Measurements from ENCODE around the gene CACNG5.
"Not testable (repeated sequence)": the region's sequence is repeated elsewhere in the genome, so short reads cannot be mapped to it uniquely, and the experiment has no call there.

Gene CACNG5

DNA sequence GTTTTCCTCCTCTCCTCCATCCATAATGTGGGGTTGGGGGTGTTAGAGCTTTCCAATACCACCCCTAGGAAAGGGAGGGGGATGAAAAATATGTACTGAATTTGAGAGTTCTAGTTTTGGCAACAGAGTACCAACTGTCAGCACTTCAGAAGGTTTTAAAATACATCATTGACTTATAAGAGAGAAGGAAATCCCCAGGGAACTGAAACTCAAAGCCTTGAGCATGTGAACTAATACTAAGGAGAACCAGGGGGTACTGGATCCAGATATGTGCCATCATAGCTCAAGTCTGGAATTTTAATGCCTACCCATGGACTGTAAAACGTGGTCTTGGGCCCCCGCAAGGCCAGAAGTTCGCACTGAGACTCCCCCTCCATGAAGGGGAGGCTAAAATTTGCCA, 15.8 kb downstream of the CACNG5 start:
- no peak for DNase-seq

DNA sequence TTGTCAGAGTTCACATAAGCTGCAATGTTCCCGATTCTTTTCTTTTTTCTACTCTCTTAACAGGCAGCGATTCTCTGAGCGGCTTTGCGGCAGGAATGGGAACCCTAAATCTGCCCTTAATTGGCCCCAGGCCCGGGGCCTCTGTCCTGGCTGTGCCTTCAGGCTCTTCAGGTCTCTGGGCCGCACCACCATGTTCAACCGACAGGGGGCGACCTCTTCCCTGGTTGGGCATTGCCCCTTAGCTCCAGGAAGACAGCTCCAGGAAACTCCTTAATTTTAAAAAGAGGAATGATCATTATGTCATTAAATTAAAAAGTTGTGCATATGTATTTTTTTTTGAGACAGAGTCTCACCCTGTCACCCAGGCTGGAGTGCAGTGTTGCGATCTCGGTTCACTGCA, 20.3 kb downstream of the CACNG5 start:
- DNase-seq = peak; percentile 34

DNA sequence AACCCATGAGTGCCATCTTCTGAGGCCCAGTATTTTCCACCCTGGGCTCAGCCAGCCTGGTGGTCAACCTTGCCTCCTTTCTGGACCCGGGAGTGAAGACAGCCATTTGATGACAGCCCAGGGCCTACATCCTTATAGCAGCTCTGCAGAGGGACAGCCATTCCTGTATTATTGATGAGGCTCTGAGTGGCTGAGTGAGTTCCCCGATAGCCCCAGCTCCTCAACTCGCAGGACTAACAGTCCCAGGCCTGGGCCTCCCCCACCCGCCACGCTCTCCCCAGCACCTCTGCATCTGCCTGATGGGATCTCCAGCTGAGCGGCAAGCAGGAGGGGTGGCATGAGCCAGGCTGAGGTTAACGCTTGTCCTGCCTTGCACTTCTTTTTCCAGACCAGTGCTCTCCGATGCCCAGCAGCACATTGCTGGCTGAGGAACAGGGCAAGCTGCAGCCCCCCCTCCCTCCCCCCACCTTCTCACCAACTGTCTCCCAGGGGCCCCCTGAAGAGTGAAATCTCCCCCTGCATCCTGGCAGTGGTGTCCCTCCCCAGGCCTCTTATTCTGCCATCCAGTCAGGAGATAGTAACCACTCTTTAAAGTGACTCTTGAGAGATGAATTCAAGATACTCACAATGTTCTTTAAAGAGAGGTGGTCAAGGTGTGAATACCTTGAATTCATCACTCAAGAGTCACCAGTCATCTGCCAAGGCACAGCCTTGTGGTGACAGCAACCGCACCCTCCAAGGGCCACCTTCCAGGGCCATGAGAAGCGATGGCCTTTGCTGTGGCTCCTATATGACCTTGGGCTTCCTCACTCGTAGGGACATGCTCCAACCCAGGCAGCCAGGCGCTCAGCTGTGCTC, 23.5 kb downstream of the CACNG5 start:
- DNase-seq = no peak

DNA sequence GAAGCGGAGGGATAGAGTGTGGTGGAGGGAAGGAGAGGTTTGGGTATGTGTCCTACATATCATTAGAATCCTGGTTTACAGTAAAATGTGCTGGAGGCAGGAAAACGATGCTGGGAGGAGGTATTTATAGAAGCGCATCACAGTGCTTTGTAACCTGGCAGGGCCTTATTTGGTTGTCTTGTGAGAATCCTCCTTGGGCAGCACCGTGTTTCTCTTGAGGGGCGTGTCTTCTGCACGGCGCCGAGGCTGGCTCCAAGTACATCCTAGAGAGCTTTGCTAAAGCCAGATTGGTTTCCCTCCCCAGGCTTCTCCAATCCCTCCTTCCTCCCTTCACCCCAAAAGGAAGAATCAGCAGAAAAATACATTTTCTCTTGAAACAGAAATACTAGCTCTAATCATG, 24.4 kb downstream of the CACNG5 start:
- no peak for DNase-seq

DNA sequence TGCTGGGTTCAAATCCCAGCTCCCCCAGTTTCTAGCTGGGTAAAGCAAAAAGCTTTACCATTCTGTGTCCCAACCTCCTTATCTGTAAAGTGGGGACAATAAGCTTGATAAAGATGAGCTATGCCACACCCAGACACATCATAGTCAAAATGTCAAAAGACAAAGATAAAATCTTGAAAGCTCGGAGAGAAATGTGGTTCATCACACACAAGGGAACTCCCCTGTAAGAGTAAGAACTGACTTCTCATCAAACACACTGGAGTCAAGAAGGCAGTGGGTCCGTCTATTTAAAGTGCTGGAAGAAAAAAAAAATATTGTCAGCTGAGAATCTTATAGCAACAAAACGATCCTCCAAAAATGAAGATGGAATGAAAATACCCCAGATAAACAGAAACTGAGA, 25.3 kb downstream of the CACNG5 start:
- DNase-seq = no peak

DNA sequence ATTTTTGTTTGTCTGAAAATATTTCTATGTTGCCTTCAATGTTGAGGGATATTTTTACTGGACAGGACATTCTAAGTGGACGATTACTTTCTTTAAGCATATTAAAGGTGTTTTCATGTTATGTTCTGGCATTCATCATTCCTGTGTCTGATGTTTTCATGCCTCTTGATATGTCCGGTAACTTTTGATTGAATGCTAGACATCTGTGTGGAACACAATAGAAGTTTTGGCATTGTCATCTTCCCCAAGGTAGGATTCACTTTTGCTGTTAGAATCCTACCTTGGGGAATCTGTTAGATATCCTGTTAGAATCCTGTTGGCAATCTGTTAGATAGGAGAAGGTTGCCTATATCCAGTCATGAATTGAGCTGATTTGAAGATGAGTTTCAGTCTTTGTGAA, 28.9 kb downstream of the CACNG5 start:
- no peak for DNase-seq

DNA sequence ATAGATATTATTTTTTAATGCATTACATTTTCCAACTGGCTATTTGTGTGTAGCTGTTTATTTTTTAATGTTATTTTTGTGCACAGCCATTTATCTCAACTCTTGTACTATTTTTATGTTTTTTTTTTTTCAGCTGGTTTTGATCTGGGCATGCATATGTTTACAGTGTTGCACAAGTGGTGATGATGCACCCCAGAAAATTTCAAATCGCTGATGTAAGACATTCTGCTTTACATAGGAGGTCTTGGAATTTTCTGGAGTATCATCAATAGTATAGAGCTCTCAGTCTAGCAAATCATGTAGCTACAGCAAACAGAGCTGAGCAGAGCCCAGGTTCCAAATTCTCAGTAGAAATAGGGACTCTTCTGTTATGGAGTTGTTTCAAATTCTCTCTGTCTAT, 30.2 kb downstream of the CACNG5 start:
- DNase-seq = no peak

DNA sequence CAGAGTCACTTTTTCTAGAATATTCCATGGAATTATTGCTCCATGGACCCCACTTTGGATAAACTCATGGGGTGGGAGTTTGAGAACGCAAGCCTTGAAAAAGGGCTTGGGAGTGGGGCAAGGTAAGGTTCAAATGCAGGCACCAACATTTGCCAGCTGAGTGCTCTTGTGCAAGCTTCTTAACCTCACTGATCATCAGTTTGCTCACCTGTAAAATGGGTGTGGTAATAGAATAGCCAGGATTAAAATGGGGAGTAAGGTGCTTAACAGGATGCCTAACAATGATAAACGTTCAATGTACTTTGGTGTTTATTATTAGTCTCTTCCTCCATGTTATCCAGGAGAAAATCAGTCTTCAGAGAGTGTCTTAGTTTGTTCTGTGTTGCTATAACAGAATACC, 39.0 kb downstream of the CACNG5 start:
- no peak for DNase-seq

DNA sequence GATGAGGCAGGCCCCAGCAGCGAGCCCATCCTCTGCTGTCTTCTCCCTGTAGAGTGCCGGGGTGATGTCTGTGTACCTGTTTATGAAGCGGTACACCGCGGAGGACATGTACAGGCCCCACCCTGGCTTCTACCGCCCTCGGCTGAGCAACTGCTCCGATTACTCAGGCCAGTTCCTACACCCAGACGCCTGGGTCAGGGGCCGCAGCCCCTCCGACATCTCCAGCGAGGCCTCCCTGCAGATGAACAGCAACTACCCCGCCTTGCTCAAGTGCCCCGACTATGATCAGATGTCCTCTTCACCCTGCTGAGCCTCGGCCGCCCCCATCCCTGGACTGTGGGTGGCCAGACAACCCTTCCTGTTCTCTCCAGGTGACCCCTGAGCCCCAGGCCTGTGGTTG, 50.0 kb downstream of the CACNG5 start:
- DNase-seq = no peak

DNA sequence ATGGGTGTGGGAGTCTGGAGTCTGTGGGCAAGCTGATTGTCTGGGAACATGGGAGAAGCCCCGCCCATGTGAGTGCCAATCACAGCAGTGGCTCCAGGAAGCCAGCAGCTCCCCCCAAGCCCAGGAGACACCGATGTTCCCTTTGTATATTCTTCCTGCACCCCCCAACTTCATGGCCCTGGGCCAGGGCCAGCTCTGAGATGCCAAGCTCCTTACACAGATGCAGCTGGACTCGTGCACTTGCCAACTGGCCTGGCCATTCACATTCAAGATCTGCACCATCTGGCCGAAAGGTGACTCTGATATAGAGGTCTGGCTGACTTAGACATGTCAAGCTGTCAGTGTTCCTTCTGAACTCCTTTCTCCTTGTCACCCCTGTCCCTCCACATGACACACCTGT, 50.5 kb downstream of the CACNG5 start:
- no peak for DNase-seq

DNA sequence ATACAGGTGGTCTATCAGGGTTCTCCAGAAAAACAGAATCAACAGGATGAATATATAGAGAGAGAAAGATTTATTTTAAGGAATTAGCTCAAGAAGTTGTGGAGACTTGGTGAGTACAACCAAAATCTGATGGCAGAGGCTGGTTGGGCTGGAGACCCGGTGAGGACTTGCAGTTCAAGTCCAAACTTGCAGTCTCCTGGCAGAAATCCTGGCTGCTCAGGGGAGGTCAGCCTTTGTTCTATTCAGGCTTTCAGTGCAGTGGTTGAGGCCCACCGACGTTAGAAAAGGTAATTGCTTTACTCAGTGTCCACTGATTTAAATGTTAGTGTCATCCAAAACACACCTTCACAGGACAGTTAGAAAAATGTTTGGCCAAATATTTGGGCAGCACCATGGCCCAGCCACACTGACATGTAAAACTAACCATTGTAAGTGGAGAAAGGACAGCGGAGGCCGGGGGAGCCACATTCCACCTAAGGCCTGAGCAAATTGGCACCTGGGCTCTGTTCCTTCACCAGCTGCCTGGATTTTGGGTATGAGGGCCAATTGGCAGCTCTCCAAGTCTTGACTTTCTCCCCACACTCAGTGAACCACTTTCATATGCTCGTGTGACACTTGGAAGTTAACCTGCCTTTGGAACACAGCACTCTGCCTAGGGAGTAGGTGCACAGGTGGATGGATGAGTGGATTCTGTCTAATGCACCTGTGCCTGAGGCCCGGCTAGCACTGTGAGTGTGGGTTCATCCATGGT, 54.7 kb downstream of the CACNG5 start:
- DNase-seq = no peak

DNA sequence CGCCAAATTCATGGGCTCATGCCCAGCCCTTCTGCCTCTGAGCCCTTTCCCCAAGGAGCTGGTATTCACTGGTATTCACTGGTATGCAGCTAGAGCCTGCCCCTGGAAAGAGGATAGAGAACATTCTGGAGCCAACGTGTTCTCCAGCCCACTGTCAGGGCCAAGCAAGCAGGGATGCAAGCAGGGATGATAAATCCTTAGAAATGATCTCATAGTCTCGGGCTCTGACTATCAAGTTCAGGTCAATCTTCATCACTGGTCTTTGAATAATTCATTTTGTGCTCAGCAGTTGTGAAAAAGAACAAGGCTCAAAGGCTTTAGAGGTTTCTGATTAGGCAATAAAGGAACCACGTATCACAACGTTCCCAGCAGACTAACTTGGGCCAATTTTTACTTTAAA, 57.3 kb downstream of the CACNG5 start:
- DNase-seq = no peak

DNA sequence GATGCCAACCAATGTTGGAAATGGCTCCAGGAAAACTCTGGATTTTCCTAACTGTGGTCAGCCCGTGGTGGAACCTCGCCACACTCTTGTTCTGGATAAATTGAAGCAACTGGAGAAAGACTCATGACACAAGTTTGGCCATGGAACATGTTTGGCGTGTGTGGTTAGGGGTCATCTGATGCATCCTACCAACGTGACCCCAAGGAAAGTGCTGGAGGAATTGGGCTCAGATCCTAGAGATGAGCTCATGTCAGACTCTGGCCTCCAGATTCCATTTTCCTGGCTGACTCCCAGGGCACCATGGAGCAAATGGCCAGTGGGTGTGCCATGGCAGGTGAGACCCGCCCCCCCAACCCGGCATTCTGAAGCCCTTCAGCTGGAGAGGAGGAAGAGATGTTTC, 58.5 kb downstream of the CACNG5 start:
- no peak for DNase-seq

DNA sequence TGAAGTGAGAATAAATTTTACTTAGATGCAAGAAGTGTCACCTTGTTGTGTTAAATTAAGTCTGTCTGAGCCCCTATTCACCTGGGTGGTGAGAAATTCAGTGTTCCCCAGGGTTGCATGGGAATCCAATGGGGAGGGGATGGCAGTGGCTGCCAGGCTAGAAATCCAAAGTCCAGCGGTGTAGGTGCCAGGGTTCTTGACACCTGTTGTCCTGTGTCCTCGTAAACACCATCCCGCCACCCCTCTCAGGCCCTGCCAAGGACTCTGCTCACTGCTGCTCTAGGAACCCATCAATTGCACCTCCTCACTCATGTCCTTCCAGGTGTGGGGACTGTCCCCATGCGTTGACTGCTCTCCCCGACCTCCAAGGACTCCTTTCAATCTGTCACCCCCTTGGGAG, 58.9 kb downstream of the CACNG5 start:
- DNase-seq = no peak

DNA sequence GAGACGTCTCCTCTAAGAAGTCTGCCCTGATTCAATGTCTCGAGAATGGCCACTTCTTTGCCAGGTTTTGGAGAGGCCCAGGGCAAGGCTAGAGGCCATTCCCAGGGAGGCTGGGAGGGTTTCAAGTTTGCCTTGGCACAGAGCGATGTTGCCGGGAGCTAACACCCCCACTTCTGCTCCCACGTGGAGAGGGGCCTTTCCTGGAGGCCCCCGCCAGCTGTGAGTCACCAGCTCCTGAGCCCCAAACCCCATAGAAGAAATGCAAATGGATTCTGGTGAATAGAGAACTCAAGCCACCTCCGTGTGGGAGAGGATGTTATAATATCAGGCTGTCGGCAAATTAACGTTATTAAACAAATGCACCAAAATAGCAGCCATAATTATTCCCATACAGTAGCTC, 62.2 kb downstream of the CACNG5 start:
- no peak for DNase-seq

DNA sequence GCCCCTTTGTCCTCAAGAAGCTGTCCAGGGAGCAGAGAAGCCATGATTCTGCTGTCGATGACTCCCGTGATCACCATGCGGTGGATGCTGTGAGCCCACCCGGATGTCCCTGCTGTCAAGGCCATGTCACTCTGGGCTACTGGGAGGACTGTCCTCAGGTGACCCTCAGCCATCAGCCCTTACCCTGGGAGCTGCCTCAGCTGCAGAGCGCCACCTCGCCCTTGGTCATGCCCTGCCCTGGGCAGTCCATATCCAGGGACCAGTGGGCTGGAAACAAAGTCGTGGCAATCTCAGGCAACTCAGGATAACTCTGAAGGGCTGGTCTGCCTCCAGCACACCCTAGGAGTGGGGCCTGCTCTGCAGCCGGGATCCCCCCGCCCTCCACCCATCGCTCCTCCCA, 63.6 kb downstream of the CACNG5 start:
- no peak for DNase-seq

DNA sequence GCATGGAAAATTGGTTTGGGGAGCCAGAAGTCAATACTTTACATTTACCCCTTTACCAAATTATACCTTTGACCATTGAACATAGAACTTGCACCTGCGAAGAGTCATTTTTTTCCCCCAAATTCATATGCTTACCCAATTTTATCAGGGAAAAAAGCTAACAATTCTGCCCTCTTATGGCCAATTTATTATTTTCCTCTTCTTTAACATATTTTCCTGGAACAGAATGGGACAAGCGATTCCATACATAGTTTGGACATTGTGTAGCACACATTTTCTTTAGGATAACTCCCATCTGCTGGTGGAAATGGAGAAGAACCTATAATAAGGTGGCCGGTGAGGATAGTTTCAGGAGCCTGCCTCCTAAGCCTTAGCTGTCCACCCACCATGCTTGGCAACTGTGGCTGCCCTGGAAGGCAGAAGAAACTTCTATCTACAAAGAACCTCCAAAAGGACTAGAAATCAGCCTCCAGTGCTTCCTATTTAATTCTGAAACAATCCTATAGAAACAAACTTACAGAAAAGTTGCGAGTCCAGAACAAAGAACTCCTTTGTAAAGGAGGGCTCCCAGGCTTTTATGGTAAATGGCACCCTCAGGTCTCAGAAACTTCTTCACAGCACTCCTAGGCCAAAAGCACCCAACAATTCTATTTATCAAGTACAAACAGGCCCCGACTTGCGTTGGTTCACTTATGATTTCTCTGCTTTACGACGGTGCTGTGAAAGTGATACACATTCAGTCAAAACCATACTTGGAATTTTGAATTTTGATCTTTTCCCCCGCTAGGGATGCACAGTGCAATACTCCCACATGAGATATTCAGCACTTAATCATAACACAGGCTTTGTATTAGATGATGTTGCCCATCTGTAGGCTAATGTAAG, 65.5 kb downstream of the CACNG5 start:
- DNase-seq = peak; percentile 46

DNA sequence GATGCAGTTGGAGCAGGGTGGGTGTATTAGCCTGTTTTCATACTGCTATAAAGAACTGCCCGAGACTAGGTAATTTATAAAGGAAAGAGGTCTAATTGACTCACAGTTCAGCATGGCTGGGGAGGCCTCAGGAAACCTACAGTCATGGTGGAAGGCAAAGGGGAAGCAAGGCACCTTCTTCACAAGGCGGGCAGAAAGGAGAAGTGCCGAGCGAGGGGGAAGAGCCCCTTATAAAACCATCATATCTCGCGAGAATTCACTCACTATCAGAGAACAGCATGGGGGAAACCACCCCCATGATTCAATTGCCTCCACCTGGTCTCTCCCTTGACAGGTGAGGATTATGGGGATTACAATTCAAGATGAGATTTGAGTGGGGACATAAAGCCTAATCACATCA, 68.4 kb downstream of the CACNG5 start:
- DNase-seq = not testable (repeated sequence)

DNA sequence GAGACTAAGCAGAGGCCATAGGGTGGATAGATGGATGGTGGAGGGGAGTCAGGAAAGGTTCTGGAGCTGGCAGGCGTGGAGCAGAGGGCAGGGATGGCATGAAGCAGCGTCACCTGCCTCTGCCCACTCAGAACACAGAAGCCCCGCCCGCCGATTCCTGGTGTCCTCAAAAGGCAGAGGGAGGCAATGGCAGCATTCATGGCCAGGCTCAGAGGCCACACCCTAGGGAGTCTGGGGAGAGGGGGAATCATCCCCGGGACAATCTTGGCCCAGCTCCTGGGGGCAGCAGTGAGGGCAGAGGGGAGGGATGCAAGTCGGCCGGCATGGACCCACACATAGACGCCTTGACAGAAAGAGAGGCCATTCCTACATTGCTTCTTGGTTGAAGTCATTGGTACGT, 68.9 kb downstream of the CACNG5 start:
- DNase-seq = no peak

DNA sequence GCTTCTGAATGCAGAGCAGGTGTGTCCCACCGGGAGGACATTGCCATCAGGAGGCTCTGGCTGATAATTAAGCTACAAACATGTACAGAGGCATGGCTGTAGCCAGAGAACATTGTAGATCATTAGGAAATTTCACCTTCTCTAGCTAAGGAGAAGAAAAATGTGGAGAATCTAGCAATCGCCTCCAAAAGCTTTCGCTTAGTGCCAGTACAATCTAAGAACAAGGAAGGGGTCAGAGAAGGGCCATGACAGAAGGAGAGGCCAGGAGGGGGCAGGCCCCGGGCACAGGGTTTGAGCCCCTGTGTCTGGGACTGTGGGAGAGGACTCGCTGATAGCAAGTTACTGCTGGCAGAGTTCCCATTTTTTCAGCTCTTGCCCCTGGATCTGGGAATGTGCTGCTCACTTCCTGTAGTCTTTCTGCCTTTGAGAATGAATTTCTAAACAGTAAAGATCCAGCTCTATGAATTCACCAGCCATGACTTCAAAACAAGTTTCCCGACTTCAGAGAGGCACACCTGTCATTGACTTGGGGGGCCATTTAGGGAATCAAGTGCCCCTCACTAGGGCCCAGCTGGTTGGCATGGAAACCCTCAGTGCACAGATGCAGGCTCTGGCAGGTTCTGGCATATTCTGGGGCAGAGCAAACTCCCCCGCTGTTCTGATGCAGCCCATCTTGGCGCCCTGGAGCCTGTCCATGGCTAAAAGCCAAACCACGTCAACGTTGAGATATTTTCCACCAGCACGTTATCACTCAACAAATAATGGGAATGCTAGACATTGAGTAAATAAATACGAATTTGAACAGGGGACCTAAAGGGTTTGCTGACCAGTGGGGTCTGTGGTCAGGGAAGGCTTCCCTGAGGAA, 70.1 kb downstream of the CACNG5 start:
- peak; percentile 14 for DNase-seq

DNA sequence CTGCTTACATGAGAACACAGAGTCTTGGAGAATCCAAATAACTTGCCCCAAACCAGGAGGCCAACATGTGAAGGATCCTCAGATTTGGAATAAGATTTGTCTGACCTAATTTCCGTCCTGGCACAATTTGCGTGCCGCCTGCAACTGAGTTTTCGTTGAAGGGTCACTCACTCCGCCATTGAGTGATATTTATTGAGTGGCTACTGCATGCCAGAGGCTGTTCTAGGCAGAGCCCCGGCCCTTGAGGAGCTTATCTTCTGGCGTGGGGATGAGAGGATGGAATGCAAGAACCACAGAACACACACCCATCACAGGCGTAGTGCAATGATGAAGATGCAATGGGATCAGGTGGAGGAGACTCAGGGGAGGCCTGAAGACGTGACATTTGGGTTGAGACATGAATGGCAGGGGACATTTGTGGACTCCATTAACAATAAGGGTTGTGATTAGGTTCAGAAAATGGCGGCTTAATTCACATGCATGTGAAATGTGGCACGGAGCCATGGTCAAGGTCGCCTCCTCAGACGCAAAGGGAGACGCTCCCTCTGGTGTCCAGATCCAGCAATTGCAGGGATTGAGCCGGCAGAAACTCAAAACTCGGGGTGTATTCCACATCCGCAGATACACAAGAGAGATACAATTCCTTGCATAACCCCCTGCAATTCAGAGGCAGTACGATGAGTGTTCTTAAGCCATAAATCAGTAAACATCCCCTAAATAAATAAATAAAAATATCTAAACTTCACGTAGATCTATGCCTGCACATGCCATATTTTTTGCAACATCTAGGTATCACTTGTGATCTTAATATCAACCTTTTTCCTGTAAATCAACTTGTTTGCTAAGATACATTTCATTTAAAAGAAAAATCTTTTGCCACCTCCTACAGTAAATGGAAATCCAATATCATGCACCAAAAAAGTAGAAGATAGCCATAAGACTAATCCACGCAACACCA, 71.7 kb downstream of the CACNG5 start:
- peak; percentile 89 for DNase-seq
